Thyroid gland (tissue), 4 donors: Measurements from ENCODE around the gene CYB561D1. TPM values are rescaled to one million over a fixed set of nuclear protein-coding genes. Genes with fewer than 3 reads are reported as not detected.
A peak's percentile ranks its signal among the peaks of the same experiment; 100 is the strongest.

Experiments
- DNase-seq, 2 donors: peaks; one replicate each; pipeline ENCODE4 v3.0.0-alpha.2; 2019
- H3K27ac ChIP-seq, 3 donors: fragments of 200-600 bp; sonication (generic); 1 replicate in 2 of 3; 2 replicates in 1 of 3; pipeline ENCODE4 v1.5.1; 2016 to 2019; ENCODE audit warnings: mild to moderate bottlenecking in 1 of 3, moderate library complexity in 1 of 3
- H3K27me3 ChIP-seq: fragments of 200-600 bp; sonication (generic); one replicate; pipeline ENCODE4 v1.5.1; 2019
- H3K36me3 ChIP-seq, 2 donors: fragments of 200-600 bp; sonication (generic); one replicate each; pipeline ENCODE4 v1.5.1; 2016 to 2019
- H3K4me1 ChIP-seq, 2 donors: fragments of 200-600 bp; sonication (generic); one replicate each; pipeline ENCODE4 v1.5.1; 2017 to 2019
- H3K4me3 ChIP-seq, 3 donors: fragments of 200-600 bp; sonication (generic); replicated peaks in 1 of 3; 1 replicate in 2 of 3; 2 replicates in 1 of 3; pipeline ENCODE4 v1.5.1; 2016; ENCODE audit warnings: mild to moderate bottlenecking in 1 of 3
- H3K9me3 ChIP-seq: fragments of 200-600 bp; sonication (generic); one replicate; pipeline ENCODE4 v1.5.1; 2017
- CTCF ChIP-seq, 6 experiments: fragments of 200-600 bp in 3 of 6; fragments of 450-650 bp in 3 of 6; sonication (generic) in 3 of 6; IDR thresholded peaks; one replicate each; pipeline ENCODE4 v1.5.1; 2016 to 2019; ENCODE audit warnings: antibody characterized with exemption in 6 of 6, mild to moderate bottlenecking in 2 of 6, inconsistent platforms in 1 of 6, moderate library complexity in 1 of 6
- POLR2A ChIP-seq, 2 donors: fragments of 450-650 bp; IDR thresholded peaks; one replicate each; pipeline ENCODE4 v1.6.1; 2017; ENCODE audit warnings: antibody characterized with exemption in 2 of 2, mild to moderate bottlenecking in 2 of 2, moderate library complexity in 1 of 2
- WGBS, 2 donors: methylation state at CpG; one replicate each; pipeline ENCODE4 v1.1.5; 2017; 5-methylcytosine and 5-hydroxymethylcytosine counted together
- intact Hi-C: fragments of 100-400 bp; cut with DNase I; formaldehyde crosslinking; loops from one replicate; pipeline ENCODE4 v1.15.1; 2023
- total RNA-seq, 4 donors: library from RNA; depleted of rRNA; stranded (reverse); fragments of >200 nt; gene quantifications; one replicate each; pipeline ENCODE4 v1.2.3, GENCODE V29; 2016

The CYB561D1 gene
- total RNA-seq, 4 donors from 2014 or later: 8.1 to 16.0 (median 12.2) TPM

- Histone ChIP-seq H3K36me3 (no peaks in the 10 kb centered on the region), H3K27ac (no peak overlapping the region), H3K27me3 (no peaks in the 10 kb centered on the region), H3K4me3 (no peak overlapping the region), H3K9me3 (no peaks in the 10 kb centered on the region), H3K4me1 (peaks cover 0 to 4% of the 10 kb centered on the region in 2 donors)
- intact Hi-C loops: no loop called here
- peak in 1 of 2 donors; percentile 30 for DNase-seq
- WGBS, 2 donors: 53 to 56% methylated on average over 7 of the region's 7 CpGs
- no peak for TF ChIP-seq CTCF (IDR thresholded peaks at IDR 0.05)
- no peak for TF ChIP-seq POLR2A (IDR thresholded peaks at IDR 0.05)
Measured at GRCh38 chr1:109522026-109522425, 28.1 kb downstream of the CYB561D1 start.

GRCh38 chr1:109523706-109524105, 29.8 kb downstream of the CYB561D1 start:
- no peaks in the 10 kb centered on the region for H3K27me3 ChIP-seq
- no peak for DNase-seq
- no peak overlapping the region for H3K4me3 ChIP-seq
- intact Hi-C loops: no loop called here
- H3K9me3 ChIP-seq: no peaks in the 10 kb centered on the region
- WGBS, 2 donors: 94 to 95% methylated on average over 2 of the region's 2 CpGs
- peaks cover 0 to 4% of the 10 kb centered on the region in 2 donors for H3K4me1 ChIP-seq
- H3K27ac ChIP-seq: no peak overlapping the region
- no peaks in the 10 kb centered on the region for H3K36me3 ChIP-seq
- TF ChIP-seq POLR2A (IDR thresholded peaks at IDR 0.05) (no peak), CTCF (IDR thresholded peaks at IDR 0.05) (no peak)

GRCh38 chr1:109527098-109527811, 33.4 kb downstream of the CYB561D1 start:
- WGBS, 2 donors: 76 to 86% methylated on average over 14 of the region's 14 CpGs
- no peak overlapping the region for H3K27ac ChIP-seq
- intact Hi-C loops: no loop called here
- H3K27me3 ChIP-seq: no peaks in the 10 kb centered on the region
- peaks cover 0 to under 1% of the 10 kb centered on the region in 2 donors for H3K4me1 ChIP-seq
- TF ChIP-seq CTCF (IDR thresholded peaks at IDR 0.05) (no peak), POLR2A (IDR thresholded peaks at IDR 0.05) (no peak)
- H3K9me3 ChIP-seq: no peaks in the 10 kb centered on the region
- H3K36me3 ChIP-seq: no peaks in the 10 kb centered on the region
- no peak for DNase-seq
- no peak overlapping the region for H3K4me3 ChIP-seq

GRCh38 chr1:109527846-109528695, 34.2 kb downstream of the CYB561D1 start:
- H3K27ac ChIP-seq: no peak overlapping the region
- H3K36me3 ChIP-seq: no peaks in the 10 kb centered on the region
- no peaks in the 10 kb centered on the region for H3K9me3 ChIP-seq
- H3K27me3 ChIP-seq: no peaks in the 10 kb centered on the region
- H3K4me3 ChIP-seq: no peak overlapping the region
- WGBS, 2 donors: 87 to 88% methylated on average over 6 to 9 of the region's 9 CpGs
- intact Hi-C loops: no loop called here
- DNase-seq: no peak
- no peak for TF ChIP-seq CTCF (IDR thresholded peaks at IDR 0.05)
- no peak for TF ChIP-seq POLR2A (IDR thresholded peaks at IDR 0.05)
- peaks cover 4 to 6% of the 10 kb centered on the region in 2 donors for H3K4me1 ChIP-seq

GRCh38 chr1:109528712-109529111, 34.8 kb downstream of the CYB561D1 start:
- no peak overlapping the region for H3K27ac ChIP-seq
- intact Hi-C loops: no loop called here
- TF ChIP-seq CTCF (IDR thresholded peaks at IDR 0.05): no peak
- TF ChIP-seq POLR2A (IDR thresholded peaks at IDR 0.05): no peak
- no peak overlapping the region for H3K4me3 ChIP-seq
- no peaks in the 10 kb centered on the region for H3K27me3 ChIP-seq
- no peaks in the 10 kb centered on the region for H3K36me3 ChIP-seq
- 92% methylated on average over 3 of the region's 3 CpGs; no CpG with 5 or more reads in 1 of the 2 donors for WGBS, 2 donors
- no peak for DNase-seq
- no peaks in the 10 kb centered on the region for H3K9me3 ChIP-seq
- H3K4me1 ChIP-seq: peaks cover 4 to 6% of the 10 kb centered on the region in 2 donors
